OCI-LY1 (cell line): Measurements from ENCODE around the gene ZNF653.

Experiments
- H2AFZ ChIP-seq: fragments of 200-600 bp; sonication (generic), shearing (Covaris generic); 2 replicates; pipeline ENCODE4 v1.6.0; 2014; ENCODE audit warnings: antibody characterized with exemption, mild to moderate bottlenecking, low read length
- H3F3A ChIP-seq: fragments of 200-600 bp; sonication (generic), shearing (Covaris generic); 2 replicates; pipeline ENCODE4 v1.6.0; 2014; ENCODE audit warnings: mild to moderate bottlenecking, antibody characterized with exemption, low read length, moderate library complexity; ENCODE audit not compliant: insufficient read depth
- H3K27ac ChIP-seq: fragments of 200-600 bp; sonication (generic); 2 replicates; pipeline ENCODE4 v1.5.1; 2014; ENCODE audit warnings: low read length, mixed run types, mild to moderate bottlenecking, low read depth; ENCODE audit not compliant: poor library complexity, severe bottlenecking
- H3K27me3 ChIP-seq: fragments of 200-600 bp; sonication (generic); 2 replicates; pipeline ENCODE4 v1.6.0; 2014; ENCODE audit warnings: antibody characterized with exemption, mild to moderate bottlenecking, low read length, moderate library complexity; ENCODE audit not compliant: insufficient read depth
- H3K36me3 ChIP-seq: fragments of 200-600 bp; sonication (generic); 2 replicates; pipeline ENCODE4 v1.6.1; 2014; ENCODE audit warnings: mild to moderate bottlenecking, antibody characterized with exemption, low read length, moderate library complexity, mixed read lengths; ENCODE audit not compliant: insufficient read depth
- H3K4me1 ChIP-seq: fragments of 200-600 bp; sonication (generic); 2 replicates; pipeline ENCODE4 v1.5.1; 2014; ENCODE audit warnings: mild to moderate bottlenecking, low read length, moderate library complexity; ENCODE audit not compliant: insufficient read depth, severe bottlenecking
- H3K4me2 ChIP-seq: fragments of 200-600 bp; sonication (generic), shearing (Covaris generic); 2 replicates; pipeline ENCODE4 v1.6.1; 2014; ENCODE audit warnings: low read length
- H3K4me3 ChIP-seq: fragments of 200-600 bp; sonication (generic); 2 replicates; pipeline ENCODE4 v1.5.1; 2014; ENCODE audit warnings: low read length, low read depth, mild to moderate bottlenecking, mixed read lengths; ENCODE audit not compliant: poor library complexity, severe bottlenecking
- H3K79me2 ChIP-seq: fragments of 200-600 bp; shearing (Covaris generic); 2 replicates; pipeline ENCODE4 v1.6.1; 2016; ENCODE audit warnings: mixed run types, low read length, mixed read lengths; ENCODE audit not compliant: insufficient read depth
- H3K9ac ChIP-seq: fragments of 200-600 bp; sonication (generic), shearing (Covaris generic); 2 replicates; pipeline ENCODE4 v1.6.1; 2014; ENCODE audit warnings: mild to moderate bottlenecking, low read length, mixed read lengths
- H3K9me2 ChIP-seq: fragments of 200-600 bp; sonication (generic), shearing (Covaris generic); 2 replicates; pipeline ENCODE4 v1.6.1; 2014; ENCODE audit warnings: low read depth, mild to moderate bottlenecking, low read length, mixed read lengths
- H3K9me3 ChIP-seq: fragments of 200-600 bp; shearing (Covaris generic); 2 replicates; pipeline ENCODE4 v1.6.1; 2014; ENCODE audit warnings: low read length, mixed read lengths
- H4K20me1 ChIP-seq: fragments of 200-600 bp; sonication (generic), shearing (Covaris generic); 2 replicates; pipeline ENCODE4 v1.6.0; 2016; ENCODE audit warnings: mild to moderate bottlenecking, low read length; ENCODE audit not compliant: insufficient read depth
- EZH2 ChIP-seq: fragments of 200-600 bp; sonication (generic), shearing (Covaris generic); IDR thresholded peaks from 2 replicates; pipeline ENCODE4 v1.8.0; 2017; ENCODE audit warnings: borderline replicate concordance, mixed run types, mild to moderate bottlenecking, antibody characterized with exemption, low read length, moderate library complexity, mixed read lengths
- TF ChIP-seq, protein P1 (sequence below): fragments of 200-600 bp; sonication (generic), shearing (Covaris generic); IDR thresholded peaks from 2 replicates; pipeline ENCODE4 v1.5.1; 2017; ENCODE audit warnings: mild to moderate bottlenecking, antibody characterized with exemption, low read length, moderate library complexity, mixed read lengths

ZNF653 gene

DNA sequence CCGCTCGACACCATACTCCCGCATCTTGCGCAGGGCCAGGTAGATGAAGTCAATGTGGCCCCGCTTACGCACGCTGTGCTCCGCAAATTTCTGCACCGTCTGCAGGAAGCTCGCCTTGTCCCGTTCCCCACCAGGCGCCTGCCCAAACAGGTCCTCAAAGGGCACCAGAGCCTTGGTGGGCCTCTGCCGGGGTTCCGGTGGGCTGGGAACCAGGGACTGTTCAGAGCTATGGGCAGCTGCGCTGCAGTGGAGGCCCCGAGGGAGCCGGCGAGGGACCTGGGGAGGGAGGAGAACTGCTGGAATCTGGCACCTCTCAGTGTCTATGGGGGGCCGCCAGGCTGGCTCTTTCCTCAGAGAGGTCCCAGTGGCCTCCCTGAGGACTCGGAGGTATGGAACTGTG is 8.3 kb upstream of the ZNF653 start:
- Histone ChIP-seq H3K27ac (no peak overlapping the region), H3K9me3 (no peaks in the 10 kb centered on the region), H3K9me2 (no peaks in the 10 kb centered on the region), H3K36me3 (peaks cover 23% of the 10 kb centered on the region), H3K9ac (no peak overlapping the region), H3K4me2 (no peak overlapping the region), H3K27me3 (no peaks in the 10 kb centered on the region), H3K79me2 (no peaks in the 10 kb centered on the region), H3K4me1 (no peaks in the 10 kb centered on the region), H3K4me3 (no peak overlapping the region), H2AFZ (no peak overlapping the region), H3F3A (no peaks in the 10 kb centered on the region), H4K20me1 (no peaks in the 10 kb centered on the region)
- TF ChIP-seq, protein P1, sequence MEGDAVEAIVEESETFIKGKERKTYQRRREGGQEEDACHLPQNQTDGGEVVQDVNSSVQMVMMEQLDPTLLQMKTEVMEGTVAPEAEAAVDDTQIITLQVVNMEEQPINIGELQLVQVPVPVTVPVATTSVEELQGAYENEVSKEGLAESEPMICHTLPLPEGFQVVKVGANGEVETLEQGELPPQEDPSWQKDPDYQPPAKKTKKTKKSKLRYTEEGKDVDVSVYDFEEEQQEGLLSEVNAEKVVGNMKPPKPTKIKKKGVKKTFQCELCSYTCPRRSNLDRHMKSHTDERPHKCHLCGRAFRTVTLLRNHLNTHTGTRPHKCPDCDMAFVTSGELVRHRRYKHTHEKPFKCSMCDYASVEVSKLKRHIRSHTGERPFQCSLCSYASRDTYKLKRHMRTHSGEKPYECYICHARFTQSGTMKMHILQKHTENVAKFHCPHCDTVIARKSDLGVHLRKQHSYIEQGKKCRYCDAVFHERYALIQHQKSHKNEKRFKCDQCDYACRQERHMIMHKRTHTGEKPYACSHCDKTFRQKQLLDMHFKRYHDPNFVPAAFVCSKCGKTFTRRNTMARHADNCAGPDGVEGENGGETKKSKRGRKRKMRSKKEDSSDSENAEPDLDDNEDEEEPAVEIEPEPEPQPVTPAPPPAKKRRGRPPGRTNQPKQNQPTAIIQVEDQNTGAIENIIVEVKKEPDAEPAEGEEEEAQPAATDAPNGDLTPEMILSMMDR = no peak
- no peak for TF ChIP-seq EZH2

DNA sequence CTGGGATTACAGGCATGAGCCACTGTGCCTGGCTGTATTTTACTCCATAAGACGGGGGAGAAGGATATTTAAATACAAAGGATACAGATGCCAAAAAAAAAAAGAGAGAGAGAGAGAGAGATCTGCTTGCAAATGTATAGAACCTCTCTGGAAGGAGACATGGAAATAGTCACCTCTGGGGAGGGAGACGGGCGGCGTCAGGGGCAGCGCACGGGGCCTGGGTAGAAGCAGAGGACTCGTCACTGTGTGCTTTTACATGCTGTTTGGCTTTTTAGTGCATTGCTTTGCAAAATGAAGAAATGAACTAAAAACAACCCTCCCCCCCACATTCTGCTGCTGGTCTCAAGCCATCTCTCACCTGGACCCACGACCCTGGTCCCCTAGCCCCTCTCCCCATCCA is 4.8 kb upstream of the ZNF653 start:
- Histone ChIP-seq H2AFZ (no peak overlapping the region), H3K27ac (no peak overlapping the region), H3K4me2 (no peak overlapping the region), H3K27me3 (no peaks in the 10 kb centered on the region), H4K20me1 (no peaks in the 10 kb centered on the region), H3F3A (no peaks in the 10 kb centered on the region), H3K79me2 (no peaks in the 10 kb centered on the region), H3K4me3 (no peak overlapping the region), H3K9ac (no peak overlapping the region), H3K4me1 (peaks cover 20% of the 10 kb centered on the region), H3K9me3 (no peaks in the 10 kb centered on the region), H3K9me2 (no peaks in the 10 kb centered on the region), H3K36me3 (peaks cover 17% of the 10 kb centered on the region)
- no peak for TF ChIP-seq EZH2
- TF ChIP-seq, protein P1 = no peak

DNA sequence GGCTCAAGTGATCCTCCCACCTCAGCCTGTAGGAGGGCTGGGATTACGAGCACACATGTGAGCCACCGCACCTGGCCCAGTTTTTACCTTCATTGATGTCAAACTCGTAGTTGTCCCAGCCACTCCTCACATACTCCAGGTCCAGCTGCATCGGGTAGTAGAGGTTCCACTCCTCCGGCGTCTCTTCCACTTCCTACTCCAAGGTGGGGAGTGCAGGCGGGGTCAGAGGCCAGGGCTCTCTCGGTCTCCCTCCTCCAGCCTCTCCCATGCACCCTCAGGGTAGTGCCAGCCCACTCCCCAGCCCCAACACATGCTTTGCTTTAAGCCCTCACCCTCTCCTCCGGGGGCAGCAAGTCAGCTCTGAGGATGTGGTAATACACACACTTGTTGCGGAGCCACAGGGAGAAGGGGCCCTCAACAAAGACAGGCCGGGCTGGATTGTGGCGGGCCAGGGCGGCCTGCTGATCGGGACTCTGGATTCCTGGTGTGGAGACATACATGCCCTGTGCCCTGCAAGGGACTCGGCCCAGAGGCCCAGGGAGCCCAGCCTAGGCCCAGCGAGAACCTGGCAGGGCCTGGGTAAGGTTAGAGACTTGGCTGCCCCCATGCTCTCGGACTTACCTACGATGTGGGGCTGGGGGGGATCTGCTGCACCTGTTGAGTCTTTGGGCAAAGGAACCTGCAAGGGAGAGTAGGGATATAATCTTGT is 1.9 kb upstream of the ZNF653 start:
- peak overlapping the region; percentile 88 for H3K27ac ChIP-seq
- H3K36me3 ChIP-seq = peaks cover 13% of the 10 kb centered on the region
- no peaks in the 10 kb centered on the region for H3K9me3 ChIP-seq
- no peaks in the 10 kb centered on the region for H3K79me2 ChIP-seq
- H3K4me1 ChIP-seq = peaks cover 28% of the 10 kb centered on the region
- H3K4me2 ChIP-seq = peak overlapping the region; percentile 88
- peak overlapping the region; percentile 84 for H3K4me3 ChIP-seq
- H3F3A ChIP-seq = no peaks in the 10 kb centered on the region
- no peak for TF ChIP-seq EZH2
- TF ChIP-seq, protein P1 = no peak
- peak overlapping the region; percentile 99; the same call in 1 of the 2 replicates for H3K9ac ChIP-seq
- no peaks in the 10 kb centered on the region for H4K20me1 ChIP-seq
- no peak overlapping the region for H2AFZ ChIP-seq
- H3K9me2 ChIP-seq = no peaks in the 10 kb centered on the region
- H3K27me3 ChIP-seq = no peaks in the 10 kb centered on the region
